ENCODE results near the gene TGFBR3.
A peak's percentile ranks its signal among the peaks of the same experiment; 100 is the strongest.

Gene TGFBR3

GRCh38 chr1:91729621-91730358, 156.2 kb downstream of the TGFBR3 start:
- DNase-seq: no peak

- DNase-seq: no peak
Observed at GRCh38 chr1:91727763-91728162, 158.2 kb downstream of the TGFBR3 start.

- no peak for DNase-seq
Observed at GRCh38 chr1:91725989-91726721, 159.8 kb downstream of the TGFBR3 start.

- DNase-seq: no peak
Observed at GRCh38 chr1:91725618-91725988, 160.3 kb downstream of the TGFBR3 start.

- DNase-seq: no peak
Observed at GRCh38 chr1:91724644-91725043, 161.3 kb downstream of the TGFBR3 start.

GRCh38 chr1:91724231-91724630, 161.7 kb downstream of the TGFBR3 start:
- no peak for DNase-seq

- DNase-seq: no peak
Observed at GRCh38 chr1:91720044-91720443, 165.9 kb downstream of the TGFBR3 start.

- DNase-seq: no peak
Observed at GRCh38 chr1:91718877-91719276, 167.1 kb downstream of the TGFBR3 start.

GRCh38 chr1:91718368-91718767, 167.6 kb downstream of the TGFBR3 start:
- DNase-seq: no peak

- DNase-seq: no peak
Observed at GRCh38 chr1:91717839-91718238, 168.1 kb downstream of the TGFBR3 start.

- DNase-seq: no peak
Observed at GRCh38 chr1:91716339-91716738, 169.6 kb downstream of the TGFBR3 start.

- no peak for DNase-seq
Observed at GRCh38 chr1:91715416-91716000, 170.4 kb downstream of the TGFBR3 start.

GRCh38 chr1:91714867-91715381, 171.0 kb downstream of the TGFBR3 start:
- DNase-seq: no peak

GRCh38 chr1:91712981-91713841, 172.7 kb downstream of the TGFBR3 start:
- peak; percentile 95 for DNase-seq

- DNase-seq: peak; percentile 22
Observed at GRCh38 chr1:91712393-91712792, 173.6 kb downstream of the TGFBR3 start.

GRCh38 chr1:91711504-91712247, 174.3 kb downstream of the TGFBR3 start:
- no peak for DNase-seq

- DNase-seq: no peak
Observed at GRCh38 chr1:91710261-91710660, 175.7 kb downstream of the TGFBR3 start.

GRCh38 chr1:91708691-91709090, 177.3 kb downstream of the TGFBR3 start:
- no peak for DNase-seq

GRCh38 chr1:91707890-91708218, 178.1 kb downstream of the TGFBR3 start:
- DNase-seq: no peak

- no peak for DNase-seq
Observed at GRCh38 chr1:91707114-91707889, 178.6 kb downstream of the TGFBR3 start.

Measured in inflammatory macrophage treated with lipopolysaccharide for 4 hours (primary cell).